Fibroblast of peridontal ligament (primary cell): ENCODE data around the gene TPBGL.

Experiments used
- DNase-seq: peaks from one replicate; pipeline ENCODE4 v3.0.0-alpha.2; 2010; ENCODE audit errors: extremely low read depth

TPBGL gene

DNA sequence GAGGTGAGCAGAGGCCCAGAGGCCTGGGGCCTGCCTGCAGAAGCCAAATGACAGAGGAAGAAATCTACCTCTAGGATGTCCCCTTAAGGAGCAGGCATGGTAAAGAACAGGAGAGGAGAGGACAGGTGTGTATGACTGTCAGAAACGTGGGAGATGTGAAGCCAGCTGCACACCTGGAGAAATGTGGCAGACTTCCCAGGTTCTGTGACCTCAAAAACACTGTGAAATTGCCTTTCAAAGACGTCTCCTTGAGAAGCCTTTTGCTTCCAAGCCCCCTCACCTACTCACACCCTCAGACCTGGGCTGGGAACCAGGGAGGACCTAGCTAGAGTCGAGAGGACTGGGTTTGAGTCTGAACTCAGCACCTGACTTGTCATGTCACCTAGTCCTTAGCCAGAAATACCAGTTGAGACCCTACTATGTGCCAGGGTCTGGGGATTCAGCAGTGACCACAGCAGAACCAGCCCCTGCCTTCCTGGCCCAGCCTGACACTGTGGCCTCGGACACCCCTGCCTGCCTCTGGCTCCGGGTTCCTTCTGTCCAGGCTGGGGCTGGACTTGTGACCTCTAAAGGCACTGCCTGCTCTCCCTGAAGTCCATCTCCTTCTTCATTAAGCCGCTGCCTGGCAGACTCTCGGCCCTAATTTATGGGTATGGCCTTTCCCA, 5.6 kb downstream of the TPBGL start:
- no peak for DNase-seq

DNA sequence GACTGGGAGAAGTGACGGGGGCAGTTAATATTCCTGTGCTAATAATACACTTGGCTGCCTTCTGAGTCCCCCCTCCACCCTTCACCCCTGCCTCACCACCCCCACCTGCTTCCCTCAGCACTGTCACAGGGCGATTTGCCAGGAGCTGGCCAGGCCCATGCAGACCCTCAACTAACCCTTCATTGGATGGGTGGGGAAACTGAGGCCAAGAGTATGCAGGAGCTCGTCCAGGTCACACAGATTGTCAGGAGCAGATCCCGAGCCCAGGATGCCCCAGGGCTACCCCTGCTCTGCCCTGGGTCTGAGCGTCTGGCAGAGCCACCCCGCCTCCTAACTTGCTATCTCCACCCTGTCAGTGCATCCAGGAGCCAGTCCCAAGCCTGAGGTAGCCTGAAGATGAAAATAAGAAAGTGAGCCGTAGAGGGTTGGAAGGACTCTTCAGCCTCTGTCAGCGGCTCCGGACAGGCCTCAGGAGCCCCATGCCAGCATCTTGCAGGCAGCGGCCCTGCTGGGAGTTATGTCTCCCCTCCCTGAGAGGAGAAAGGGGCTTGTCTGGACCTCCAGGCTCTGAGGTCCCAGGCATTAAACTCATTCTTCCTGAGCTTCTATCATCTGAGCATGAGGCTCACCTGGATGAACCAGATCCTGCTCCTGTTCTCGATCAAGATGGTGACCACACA, 6.2 kb downstream of the TPBGL start:
- no peak for DNase-seq

DNA sequence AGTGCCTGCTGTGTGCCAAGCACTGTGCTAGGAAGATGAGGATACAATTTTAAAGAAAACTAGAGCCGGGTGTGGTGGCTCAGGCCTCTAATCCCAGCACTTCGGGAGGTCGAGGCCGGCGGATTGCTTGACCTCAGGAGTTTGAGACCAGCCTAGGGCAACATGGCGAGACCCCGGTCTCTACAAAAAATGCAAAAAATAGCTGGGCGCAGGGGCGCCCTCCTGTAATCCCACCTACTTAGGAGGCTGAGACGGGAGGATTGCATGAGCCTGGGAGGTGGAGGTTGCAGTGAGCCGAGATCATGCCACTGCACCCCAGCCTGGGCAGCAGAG, 8.3 kb downstream of the TPBGL start:
- no peak for DNase-seq

DNA sequence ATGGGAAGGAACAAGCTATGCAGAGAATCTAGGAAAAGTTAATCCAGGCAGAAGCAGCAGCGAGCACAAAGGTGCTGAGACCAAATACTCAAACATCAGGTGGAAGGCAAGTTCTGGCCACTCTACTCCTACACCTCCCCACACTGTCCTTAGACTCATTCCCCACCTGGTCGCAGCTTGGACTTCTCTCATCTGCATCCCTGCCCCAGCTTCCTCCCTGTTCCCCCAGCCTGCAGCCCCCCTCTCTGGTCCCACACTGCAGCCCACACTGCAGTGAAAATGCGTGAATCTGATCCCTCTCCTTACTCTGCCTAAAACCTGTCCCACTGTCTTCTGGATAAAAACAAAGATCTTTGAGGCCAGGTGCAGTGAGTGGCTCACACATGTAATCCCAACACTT, 9.1 kb downstream of the TPBGL start:
- DNase-seq = no peak

DNA sequence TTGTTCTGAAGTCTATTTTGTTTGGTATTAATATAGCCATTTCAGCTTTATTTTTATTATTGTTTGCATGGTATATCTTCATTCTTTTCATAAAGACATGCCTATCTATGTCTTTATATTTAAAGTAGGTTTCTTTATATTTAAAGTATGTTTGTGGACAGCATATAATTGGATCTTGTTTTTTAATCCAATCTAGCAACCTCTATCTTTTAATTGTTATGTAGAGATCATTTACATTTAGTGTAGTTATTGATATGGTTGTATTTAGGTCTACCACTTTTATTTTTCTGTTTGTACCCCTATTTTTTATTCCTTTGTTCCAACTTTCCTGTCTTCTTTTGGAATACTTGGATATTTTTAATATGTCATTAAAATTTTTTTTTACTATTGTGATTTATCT, 13.8 kb downstream of the TPBGL start:
- no peak for DNase-seq

DNA sequence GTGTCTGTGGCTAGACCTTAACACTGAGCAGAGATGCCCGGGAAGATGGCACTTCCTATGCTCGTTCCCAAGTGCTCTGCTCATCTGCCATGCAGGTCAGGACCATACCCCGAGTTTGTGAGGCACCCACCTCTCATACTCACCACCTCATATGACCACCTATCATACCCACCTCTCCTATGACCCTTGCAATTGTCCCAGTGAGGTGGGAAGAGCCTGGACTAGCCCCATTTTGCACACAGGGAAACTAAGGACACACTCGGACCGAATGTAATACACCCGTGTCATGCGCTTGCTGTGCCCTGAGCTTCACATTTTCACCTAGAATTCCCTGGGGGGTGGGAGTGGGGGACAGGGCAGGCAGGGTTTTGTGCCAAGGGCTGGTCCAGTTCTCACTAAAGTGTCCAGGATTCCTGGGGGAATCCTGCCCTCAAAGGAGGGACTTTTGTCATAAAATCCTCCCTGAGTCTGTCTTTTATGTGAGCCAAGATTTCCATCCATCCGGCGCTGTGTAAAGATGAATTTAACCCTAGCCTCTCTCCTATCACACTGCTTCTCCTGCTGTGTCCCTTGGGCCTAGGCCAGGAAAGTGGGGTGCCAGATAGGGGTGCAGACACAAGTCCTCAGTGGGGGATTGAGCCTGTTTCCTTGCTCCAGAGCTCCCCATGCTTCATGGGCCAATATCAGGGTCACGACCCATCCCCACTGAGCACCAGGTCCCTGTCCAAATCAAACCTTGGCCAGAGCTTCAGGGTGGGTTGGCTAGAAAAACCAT, 20.0 kb downstream of the TPBGL start:
- no peak for DNase-seq

DNA sequence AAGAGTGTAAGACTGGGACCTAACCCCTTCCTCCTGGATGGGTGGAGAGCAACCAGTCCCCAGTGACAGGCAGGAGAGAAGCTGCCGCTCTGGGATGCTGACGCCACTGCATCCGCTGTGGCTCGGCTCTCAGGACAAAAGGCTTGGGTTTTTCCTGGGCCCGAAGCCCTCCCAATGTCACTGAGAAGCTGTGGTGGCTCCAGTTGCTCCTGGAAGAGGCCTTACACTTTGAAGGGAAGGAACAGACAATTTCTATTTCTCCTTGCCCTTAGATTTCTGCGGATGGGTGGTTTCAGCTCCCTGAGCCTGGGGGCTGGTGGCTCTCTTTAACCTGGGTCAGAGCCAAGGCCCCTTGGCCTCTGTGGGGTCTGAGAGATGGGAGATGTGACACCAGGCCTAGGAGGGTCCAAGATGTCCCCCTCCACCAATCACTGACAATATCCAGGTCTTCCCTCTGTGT, 21.4 kb downstream of the TPBGL start:
- DNase-seq = no peak

GRCh38 chr11:75262436-75262835, 21.9 kb downstream of the TPBGL start:
- DNase-seq = no peak

- DNase-seq = peak; percentile 2
Measured at GRCh38 chr11:75262961-75263852, 22.6 kb downstream of the TPBGL start.

DNA sequence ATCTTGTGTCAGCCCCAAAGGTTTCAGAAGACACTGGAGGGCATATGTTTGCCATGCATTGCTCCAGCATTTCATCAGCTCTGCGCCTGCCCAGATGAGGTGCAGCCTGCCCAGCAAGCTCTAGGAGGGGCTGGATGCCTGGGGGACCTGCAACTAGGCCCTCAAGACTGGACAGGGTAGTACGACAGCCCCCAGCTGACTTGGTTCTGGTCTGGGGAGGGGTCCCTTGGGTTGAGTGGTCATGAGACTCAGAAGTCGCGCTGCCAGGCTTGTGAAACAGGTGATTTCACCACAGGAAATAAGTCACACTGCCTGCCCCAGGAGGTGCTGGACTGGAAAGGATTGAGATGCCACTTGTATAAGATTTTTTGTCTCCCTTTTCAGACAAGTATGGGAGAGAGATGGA, 23.4 kb downstream of the TPBGL start:
- DNase-seq = peak; percentile 23

- no peak for DNase-seq
Measured at GRCh38 chr11:75264356-75264755, 23.8 kb downstream of the TPBGL start.

DNA sequence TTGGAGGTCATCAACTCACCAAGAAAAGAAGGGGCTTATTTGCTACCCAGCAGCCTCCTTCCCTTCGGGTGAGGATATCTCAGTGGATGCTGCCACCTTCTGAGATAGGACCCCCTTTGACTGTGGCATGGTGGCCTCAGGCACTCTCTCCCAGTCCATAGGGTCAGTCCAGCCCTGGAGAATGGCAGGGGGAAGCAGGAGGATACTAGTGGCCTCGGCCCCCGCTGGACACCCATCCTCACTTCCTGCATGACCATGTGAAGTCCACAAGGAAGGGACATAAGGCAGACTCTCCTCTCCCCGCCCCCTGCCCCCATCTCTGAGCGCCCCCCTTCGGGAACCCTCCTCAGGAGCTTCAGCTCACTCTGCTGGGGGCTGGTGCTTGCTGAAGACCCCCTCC, 24.4 kb downstream of the TPBGL start:
- no peak for DNase-seq

DNA sequence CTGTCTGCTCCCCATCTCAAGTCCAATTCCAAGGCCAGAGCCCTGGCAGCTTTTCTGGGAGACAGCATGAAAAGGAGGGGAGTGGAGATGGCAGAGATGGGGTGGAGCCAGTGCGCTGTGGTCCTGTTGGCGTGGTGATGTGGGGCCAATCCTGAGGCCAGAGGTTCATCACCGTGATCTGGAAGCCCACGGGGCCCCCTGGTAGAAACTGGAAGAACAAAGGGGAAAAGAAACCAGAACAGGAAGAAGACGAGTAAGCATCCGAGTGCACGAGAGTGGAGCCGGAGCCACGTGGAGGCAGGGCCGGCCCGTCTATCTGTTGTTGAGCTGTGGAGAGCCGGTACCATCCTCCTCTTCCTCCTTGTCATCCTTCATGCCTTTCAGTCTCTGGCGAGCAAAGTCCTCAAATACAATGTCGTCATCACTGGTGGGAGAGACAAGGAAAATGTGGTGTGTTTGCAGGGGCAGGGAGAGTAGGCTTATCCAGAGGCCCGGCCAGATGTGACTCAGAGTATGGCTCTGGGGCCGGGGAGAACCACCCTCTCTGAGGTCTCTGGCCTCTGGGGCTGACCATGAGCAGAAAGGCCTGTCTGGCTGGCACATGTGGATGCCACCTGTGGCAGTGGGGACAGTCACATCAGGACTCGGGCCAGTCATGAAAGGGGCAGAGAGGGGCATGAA, 25.4 kb downstream of the TPBGL start:
- DNase-seq = no peak

DNA sequence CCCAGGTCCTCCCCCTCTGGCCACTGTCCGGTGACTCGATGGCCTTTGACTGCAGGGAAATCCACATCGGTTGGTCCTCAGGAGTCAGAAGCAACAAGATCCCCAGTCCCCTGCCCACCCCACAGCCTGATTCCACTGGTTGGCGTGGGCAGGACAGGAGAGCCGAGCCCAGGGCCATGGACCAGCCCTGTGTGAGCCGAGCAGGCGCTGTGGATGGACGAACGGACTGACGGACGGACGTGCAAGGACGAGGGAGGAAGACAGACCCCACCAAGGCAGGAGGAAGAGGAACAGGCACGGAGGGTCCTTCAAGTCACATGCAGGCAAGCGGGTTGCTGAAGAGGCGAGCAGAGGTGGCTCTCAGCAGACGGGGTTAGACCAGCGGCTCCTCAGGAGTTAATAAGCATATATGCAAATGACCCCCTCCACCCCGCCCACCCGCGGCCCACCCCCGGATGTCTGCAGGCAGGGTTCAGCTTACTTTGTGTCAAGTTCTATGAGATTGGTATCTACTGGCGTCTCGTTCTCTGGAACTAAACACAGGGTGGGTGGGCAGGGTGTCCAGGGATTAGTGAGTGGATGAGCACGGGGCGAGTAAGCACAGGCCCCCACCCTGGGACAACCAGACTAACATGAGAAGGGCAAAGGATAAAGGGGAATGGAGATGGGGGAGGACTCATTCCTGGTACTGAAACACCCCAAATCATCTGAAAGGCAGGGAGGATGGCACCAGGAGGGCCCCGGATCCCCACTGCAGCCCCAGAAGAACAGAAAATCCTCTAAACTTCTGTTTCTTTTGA, 26.8 kb downstream of the TPBGL start:
- no peak for DNase-seq

- no peak for DNase-seq
Measured at GRCh38 chr11:75268626-75269366, 28.2 kb downstream of the TPBGL start.

- DNase-seq = no peak
Measured at GRCh38 chr11:75269367-75269660, 28.7 kb downstream of the TPBGL start.

DNA sequence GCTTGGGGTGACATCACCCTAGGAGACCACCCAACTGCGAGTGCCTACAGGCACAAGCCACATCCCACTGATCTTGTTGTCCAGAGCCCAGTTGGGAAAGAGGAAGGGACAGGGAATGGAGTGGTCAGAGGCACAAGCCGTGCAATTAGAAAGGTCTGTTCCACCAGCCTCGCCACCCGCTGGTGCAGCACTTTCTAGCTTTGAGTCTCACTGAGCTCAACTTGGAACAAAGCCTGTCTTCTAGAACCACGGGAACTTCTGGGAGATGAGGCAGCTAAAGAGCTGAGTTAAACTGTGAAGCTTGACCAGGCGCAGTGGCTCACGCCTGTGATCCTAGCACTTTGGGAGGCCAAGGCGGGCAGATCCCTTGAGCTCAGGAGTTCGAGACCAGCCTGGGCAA, 29.3 kb downstream of the TPBGL start:
- DNase-seq = no peak

DNA sequence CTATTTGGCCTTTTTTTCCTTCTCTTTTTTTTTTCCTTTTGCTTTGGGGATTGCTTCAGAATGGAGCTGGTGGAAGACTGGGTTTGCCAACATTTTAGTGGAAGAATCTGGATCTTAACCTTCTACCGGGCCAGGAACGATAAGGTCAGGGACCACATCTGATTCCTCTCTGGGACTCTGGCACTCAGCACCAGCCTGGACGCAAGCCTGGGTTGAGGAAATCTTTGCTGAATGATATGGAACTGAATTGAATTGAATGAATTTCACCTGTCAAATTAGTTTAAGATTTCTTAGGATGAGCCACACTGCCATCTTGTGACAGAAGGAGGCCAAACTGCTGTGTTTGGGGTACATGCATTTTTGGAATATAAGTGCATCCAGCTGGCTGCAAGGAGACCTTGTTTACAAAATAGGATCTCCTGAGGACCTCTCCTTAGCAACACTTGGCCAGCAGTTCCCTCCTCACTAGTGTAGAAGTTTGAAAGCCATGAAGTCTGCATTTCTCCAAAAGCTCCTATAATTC, 30.4 kb downstream of the TPBGL start:
- peak; percentile 21 for DNase-seq

DNA sequence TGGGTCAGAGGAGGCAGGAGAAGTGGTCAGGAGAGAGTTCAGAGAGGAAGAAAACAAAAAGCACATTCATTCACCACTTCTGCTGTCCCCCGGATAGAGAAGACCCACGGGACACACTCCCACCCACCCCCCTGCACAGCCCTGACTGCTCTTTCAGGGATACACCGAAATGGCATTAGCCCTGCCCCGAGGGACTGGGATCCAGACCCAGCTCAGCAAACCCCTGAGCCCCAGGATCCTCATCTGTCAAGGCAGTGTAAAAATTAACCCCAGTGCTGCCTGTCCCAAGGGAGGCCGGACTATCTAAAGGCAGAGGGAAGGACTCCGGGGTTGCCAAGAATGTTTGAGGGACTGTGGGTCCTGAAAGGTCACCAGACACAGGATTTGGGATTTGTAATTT, 31.2 kb downstream of the TPBGL start:
- no peak for DNase-seq

DNA sequence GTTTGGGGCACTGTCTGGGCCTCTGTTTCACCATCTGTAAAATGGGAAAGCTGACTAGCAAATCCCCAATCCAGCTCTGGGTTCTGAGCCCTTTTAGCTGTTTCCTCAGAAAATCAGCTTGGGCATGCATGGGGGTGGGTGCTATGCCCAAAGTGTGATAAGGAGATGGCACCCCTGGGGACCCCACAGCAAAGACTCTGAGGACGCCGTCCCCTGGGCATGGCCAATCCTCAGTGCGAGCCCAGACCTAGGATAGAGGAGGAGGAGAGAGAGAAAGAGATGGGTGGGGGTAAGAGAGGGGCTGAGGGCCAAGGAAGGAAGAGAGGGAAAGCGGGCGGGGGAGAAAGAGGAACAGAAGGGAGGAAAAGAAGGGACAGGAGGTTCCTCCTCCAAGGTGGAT, 31.8 kb downstream of the TPBGL start:
- no peak for DNase-seq
